Stimulated activated naive CD8-positive, alpha-beta T cell treated with anti-CD3 and anti-CD28 coated beads, Interleukin-15, amount 100 ng/mL, for 72 hours (primary cell): ENCODE data around the gene ADCY2.

Experiments
- ATAC-seq: fragments of 150-1000 bp; cut with Tn5 transposase; 2 replicates; pipeline ENCODE4 v1.10.0; 2021; ENCODE audit warnings: mild to moderate bottlenecking, moderate library complexity
- DNase-seq, 2 donors: peaks; one replicate each; pipeline ENCODE4 v3.0.0; 2021 to 2022
- H3K27ac Mint-ChIP-seq, 2 donors: one replicate each; pipeline ENCODE4 v1.8.0; 2022; ENCODE audit warnings: mild to moderate bottlenecking in 2 of 2, mixed read lengths in 2 of 2, moderate library complexity in 2 of 2
- H3K27me3 Mint-ChIP-seq: one replicate; pipeline ENCODE4 v1.8.0; 2022; ENCODE audit warnings: mixed read lengths
- H3K4me1 Mint-ChIP-seq: one replicate; pipeline ENCODE4 v1.8.0; 2022; ENCODE audit warnings: mild to moderate bottlenecking, mixed read lengths
- H3K4me3 Mint-ChIP-seq, 2 donors: one replicate each; pipeline ENCODE4 v1.8.0; 2022; ENCODE audit warnings: mild to moderate bottlenecking in 2 of 2, mixed read lengths in 2 of 2, moderate library complexity in 1 of 2
- H3K9me3 Mint-ChIP-seq, 2 donors: one replicate each; pipeline ENCODE4 v1.8.0; 2022; ENCODE audit warnings: mixed read lengths in 2 of 2

The ADCY2 gene

DNA sequence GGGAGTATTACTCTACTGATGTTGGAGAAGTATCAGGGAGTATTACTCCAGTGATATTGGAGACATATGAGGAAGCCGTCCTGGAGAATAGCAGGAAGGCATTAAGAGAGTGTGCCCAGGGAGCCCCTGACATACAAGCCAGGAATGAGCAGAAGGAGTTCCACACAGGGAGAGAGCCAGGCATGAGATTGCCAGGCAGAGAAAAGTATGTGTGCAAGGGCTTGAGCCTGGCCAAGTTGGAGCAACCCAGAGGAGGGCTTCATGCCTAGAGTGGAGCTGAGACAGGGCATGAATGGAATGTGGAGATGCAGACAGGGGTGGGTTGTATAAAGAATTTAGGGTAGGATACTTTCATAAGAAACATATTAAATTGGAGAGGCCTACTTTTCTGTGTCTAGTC is 213.8 kb downstream of the ADCY2 start:
- H3K27me3 Mint-ChIP-seq: peaks cover 8% of the 10 kb centered on the region
- H3K4me3 Mint-ChIP-seq: no peak overlapping the region
- no peaks in the 10 kb centered on the region for H3K4me1 Mint-ChIP-seq
- no peak overlapping the region for H3K27ac Mint-ChIP-seq
- ATAC-seq: no peak
- DNase-seq: no peak
- H3K9me3 Mint-ChIP-seq: peaks cover 4 to 22% of the 10 kb centered on the region in 2 donors

DNA sequence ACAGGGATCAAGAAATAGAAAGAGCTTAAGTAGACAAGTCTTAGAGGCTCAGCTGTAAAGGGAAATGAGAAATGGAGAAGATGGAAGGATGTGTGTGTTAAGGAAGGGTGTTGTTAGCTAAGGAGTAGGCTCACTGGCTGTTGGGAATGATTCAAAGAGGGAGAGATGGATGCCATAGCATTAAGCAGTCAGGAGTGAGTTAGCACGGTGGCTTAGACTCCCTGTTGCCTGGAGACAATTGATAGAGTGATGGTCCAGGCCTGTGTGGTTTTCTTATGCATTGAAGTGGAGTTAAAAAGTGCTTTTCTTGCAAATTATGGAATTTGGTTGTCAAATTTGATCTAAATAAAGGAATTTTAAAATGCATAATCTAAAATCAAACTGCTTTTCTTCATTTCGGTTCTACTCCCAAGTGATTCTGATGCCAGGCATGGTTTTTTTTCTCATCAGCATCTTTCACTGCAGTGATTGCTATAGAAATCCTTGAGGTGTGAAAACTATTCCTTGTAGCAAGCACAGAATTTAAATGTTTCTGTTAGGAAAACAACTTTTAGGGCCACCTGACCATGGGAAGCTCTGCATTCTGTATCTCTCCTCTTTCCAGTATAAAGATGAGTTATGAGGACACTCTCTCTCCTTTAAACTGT is 214.7 kb downstream of the ADCY2 start:
- DNase-seq: no peak
- H3K4me1 Mint-ChIP-seq: no peaks in the 10 kb centered on the region
- peaks cover 8% of the 10 kb centered on the region for H3K27me3 Mint-ChIP-seq
- H3K4me3 Mint-ChIP-seq: no peak overlapping the region
- no peak overlapping the region for H3K27ac Mint-ChIP-seq
- H3K9me3 Mint-ChIP-seq: peaks cover 4 to 23% of the 10 kb centered on the region in 2 donors
- ATAC-seq: no peak

DNA sequence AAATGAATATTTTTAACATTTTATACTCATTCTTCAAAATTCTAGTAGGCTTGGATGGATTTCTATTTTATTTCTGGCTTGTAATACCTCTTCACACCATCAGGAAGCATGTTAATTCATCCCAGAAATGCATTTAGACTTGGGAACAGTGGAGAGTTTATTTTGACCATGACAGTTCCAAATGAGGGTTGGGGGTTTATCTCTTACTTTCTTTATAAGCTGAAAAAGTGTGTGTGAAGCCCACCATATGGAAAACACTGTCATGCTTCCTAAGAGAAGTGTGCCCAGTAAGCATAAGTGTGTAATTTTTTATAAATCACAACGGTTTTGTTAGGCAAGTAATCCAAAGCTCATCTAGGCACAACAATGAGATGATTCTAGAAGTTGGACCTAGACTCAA is 215.6 kb downstream of the ADCY2 start:
- DNase-seq: no peak
- H3K4me1 Mint-ChIP-seq: no peaks in the 10 kb centered on the region
- H3K9me3 Mint-ChIP-seq: peaks cover 4 to 23% of the 10 kb centered on the region in 2 donors
- ATAC-seq: no peak
- H3K4me3 Mint-ChIP-seq: no peak overlapping the region
- H3K27ac Mint-ChIP-seq: no peak overlapping the region
- H3K27me3 Mint-ChIP-seq: peaks cover 8% of the 10 kb centered on the region

DNA sequence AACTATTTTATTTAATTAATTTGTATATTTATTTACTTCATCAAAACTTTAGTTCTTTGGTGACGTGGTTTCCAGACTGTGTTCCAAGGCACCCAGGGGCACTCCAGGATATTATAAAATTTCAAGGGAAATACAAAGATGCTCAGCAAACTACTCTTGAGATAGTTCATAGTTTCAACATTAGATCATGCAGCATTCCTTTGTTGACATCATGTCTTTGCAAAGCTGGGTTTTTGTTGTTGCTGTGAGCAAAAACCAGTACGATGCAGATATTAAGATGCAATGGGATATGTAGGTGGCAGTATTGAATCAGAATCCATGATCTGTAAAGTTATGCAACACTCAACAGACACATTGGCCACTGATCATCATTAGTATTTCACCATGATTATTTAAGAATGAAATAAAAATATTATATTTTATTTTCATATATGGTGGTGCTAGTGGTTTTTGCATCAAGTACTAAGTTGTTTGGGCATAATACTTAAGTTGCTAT is 219.7 kb downstream of the ADCY2 start:
- ATAC-seq (no peak), DNase-seq (no peak)
- peaks cover 0 to 14% of the 10 kb centered on the region in 2 donors for H3K9me3 Mint-ChIP-seq
- H3K27ac Mint-ChIP-seq: no peak overlapping the region
- H3K27me3 Mint-ChIP-seq: no peaks in the 10 kb centered on the region
- H3K4me3 Mint-ChIP-seq: no peak overlapping the region
- H3K4me1 Mint-ChIP-seq: no peaks in the 10 kb centered on the region

- no peak overlapping the region for H3K4me3 Mint-ChIP-seq
- peaks cover 0 to 14% of the 10 kb centered on the region in 2 donors for H3K9me3 Mint-ChIP-seq
- ATAC-seq (no peak), DNase-seq (no peak)
- H3K27ac Mint-ChIP-seq: no peak overlapping the region
- H3K27me3 Mint-ChIP-seq: no peaks in the 10 kb centered on the region
- H3K4me1 Mint-ChIP-seq: no peaks in the 10 kb centered on the region
Measured at GRCh38 chr5:7616897-7617296, 221.0 kb downstream of the ADCY2 start.

GRCh38 chr5:7622498-7622897 is 226.6 kb downstream of the ADCY2 start:
- Mint-ChIP-seq H3K27me3 (no peaks in the 10 kb centered on the region), H3K4me3 (no peak overlapping the region), H3K27ac (no peak overlapping the region), H3K4me1 (no peaks in the 10 kb centered on the region), H3K9me3 (peaks cover 0 to 9% of the 10 kb centered on the region in 2 donors)
- ATAC-seq (no peak), DNase-seq (no peak)

DNA sequence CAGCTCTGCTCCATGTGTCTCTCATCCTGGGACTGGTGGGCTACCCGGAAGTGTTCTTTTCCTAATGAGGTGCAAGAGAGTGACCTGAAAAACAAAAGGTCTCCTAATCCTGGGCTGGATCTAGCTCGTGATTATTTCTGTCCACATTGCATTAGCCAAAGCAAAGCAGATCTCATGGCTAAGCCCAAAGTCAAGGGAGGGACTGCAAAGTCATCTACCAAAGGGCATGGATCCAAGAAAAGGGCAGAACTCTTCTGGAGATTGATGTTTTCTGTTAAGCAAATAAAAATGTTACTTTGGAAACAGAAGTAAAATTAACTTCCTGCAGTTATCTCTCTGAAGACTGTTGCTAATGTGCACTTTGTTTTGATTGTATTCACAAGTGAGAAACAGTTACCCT is 229.8 kb downstream of the ADCY2 start:
- no peak for ATAC-seq
- peaks cover 0 to 11% of the 10 kb centered on the region in 2 donors for H3K9me3 Mint-ChIP-seq
- no peaks in the 10 kb centered on the region for H3K4me1 Mint-ChIP-seq
- H3K27ac Mint-ChIP-seq: no peak overlapping the region
- no peak for DNase-seq
- no peak overlapping the region for H3K4me3 Mint-ChIP-seq
- H3K27me3 Mint-ChIP-seq: no peaks in the 10 kb centered on the region

DNA sequence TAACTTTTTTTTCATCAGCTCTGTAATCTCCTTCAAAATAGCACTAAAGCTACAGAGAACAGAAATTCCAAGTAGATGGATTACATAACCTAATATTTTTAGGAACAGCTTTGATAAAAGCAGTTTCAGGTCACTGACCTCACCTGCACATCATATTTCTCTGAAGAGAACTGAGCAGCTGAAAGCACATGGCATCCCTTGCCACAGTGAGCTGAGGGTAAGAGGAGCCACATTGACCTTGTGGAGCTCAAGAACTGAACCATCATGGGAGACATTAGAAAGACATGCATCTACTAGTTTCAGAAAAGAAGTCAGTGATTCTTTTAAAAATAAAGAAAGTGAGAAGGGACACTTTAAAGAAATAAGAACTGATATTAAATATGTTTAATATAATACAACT is 232.3 kb downstream of the ADCY2 start:
- Mint-ChIP-seq H3K4me1 (no peaks in the 10 kb centered on the region), H3K4me3 (no peak overlapping the region), H3K27ac (no peak overlapping the region), H3K9me3 (peaks cover 0 to 17% of the 10 kb centered on the region in 2 donors), H3K27me3 (no peaks in the 10 kb centered on the region)
- no peak for ATAC-seq
- no peak for DNase-seq

- ATAC-seq: no peak
- H3K4me1 Mint-ChIP-seq: no peaks in the 10 kb centered on the region
Measured at GRCh38 chr5:7628820-7629219, 232.9 kb downstream of the ADCY2 start.

GRCh38 chr5:7629561-7629960 is 233.6 kb downstream of the ADCY2 start:
- peaks cover 0 to 17% of the 10 kb centered on the region in 2 donors for H3K9me3 Mint-ChIP-seq
- H3K27me3 Mint-ChIP-seq: no peaks in the 10 kb centered on the region
- H3K4me1 Mint-ChIP-seq: no peaks in the 10 kb centered on the region
- no peak overlapping the region for H3K4me3 Mint-ChIP-seq
- ATAC-seq (no peak), DNase-seq (no peak)
- H3K27ac Mint-ChIP-seq: no peak overlapping the region

More at GRCh38 chr5:7628820-7629219, 232.9 kb downstream of the ADCY2 start:
- no peak for DNase-seq
- Mint-ChIP-seq H3K4me3 (no peak overlapping the region), H3K27ac (no peak overlapping the region), H3K27me3 (no peaks in the 10 kb centered on the region), H3K9me3 (peaks cover 0 to 17% of the 10 kb centered on the region in 2 donors)

DNA sequence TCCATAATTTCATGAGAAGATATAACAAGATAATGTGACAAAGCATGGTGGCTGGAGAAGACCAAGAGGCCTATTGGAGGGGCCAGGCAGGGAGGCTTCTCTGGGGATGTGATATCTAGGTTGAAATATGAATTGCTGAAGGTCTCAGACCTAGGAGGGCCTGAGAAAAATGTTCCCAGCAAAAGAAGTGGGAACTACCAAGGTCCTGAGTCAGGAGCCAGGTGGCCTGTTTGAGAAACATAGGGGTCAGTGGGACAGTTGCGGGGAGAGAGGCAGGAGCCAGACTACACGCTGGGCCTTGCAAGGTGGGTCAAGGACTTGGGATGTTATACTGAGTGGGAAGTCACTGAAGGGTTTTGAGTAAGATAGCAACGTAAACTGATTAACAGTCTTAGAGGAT is 238.9 kb downstream of the ADCY2 start:
- no peaks in the 10 kb centered on the region for H3K27me3 Mint-ChIP-seq
- H3K4me3 Mint-ChIP-seq: no peak overlapping the region
- ATAC-seq (no peak), DNase-seq (no peak)
- H3K27ac Mint-ChIP-seq: no peak overlapping the region
- no peaks in the 10 kb centered on the region for H3K4me1 Mint-ChIP-seq
- peaks cover 4 to 25% of the 10 kb centered on the region in 2 donors for H3K9me3 Mint-ChIP-seq

DNA sequence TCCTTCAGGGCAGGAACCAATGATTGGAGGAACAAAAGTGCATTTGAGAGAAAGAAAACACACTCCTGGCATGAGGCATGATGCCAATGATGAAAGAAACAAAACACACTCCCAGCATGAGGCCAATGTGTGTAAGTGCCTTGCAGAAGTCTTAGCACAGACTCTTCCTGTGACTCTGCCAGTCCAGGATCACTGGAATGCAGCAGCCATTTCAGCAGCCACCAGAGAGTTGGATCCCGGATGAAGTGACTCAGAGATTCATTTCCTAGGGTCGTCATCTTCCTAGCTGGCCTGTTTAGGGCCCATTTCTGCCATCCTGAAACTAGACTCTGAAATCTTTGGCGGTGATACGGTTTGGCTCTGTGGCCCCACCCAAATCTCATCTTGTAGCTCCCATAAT is 242.5 kb downstream of the ADCY2 start:
- ATAC-seq: no peak
- H3K4me1 Mint-ChIP-seq: no peaks in the 10 kb centered on the region
- no peak overlapping the region for H3K27ac Mint-ChIP-seq
- no peak overlapping the region for H3K4me3 Mint-ChIP-seq
- no peak for DNase-seq
- H3K9me3 Mint-ChIP-seq: peaks cover 4 to 17% of the 10 kb centered on the region in 2 donors
- H3K27me3 Mint-ChIP-seq: no peaks in the 10 kb centered on the region

DNA sequence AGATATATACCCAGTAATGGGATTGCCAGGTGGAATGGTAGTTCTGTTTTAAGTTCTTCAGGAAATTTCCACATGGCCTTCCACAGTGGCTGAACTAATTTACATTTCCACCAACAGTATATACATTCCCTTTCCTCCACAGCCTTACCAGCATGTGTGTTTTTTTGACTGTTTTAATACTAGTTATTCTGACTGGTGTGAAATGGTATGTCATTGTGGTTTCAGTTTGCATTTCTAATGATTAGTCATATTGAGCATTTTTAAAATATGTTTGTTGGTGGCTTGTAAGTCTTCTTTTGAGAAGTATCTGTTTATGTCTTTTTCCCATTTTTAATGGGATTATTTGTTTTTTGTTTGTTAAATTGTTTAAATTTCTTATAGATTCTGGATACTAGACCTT is 246.1 kb downstream of the ADCY2 start:
- ATAC-seq: no peak

GRCh38 chr5:7644723-7645122 is 248.8 kb downstream of the ADCY2 start:
- Mint-ChIP-seq H3K4me3 (no peak overlapping the region), H3K27me3 (peaks cover 6% of the 10 kb centered on the region), H3K27ac (no peak overlapping the region), H3K9me3 (peaks cover 6 to 14% of the 10 kb centered on the region in 2 donors), H3K4me1 (no peaks in the 10 kb centered on the region)
- DNase-seq (no peak), ATAC-seq (no peak)

More for the DNA sequence above, 246.1 kb downstream of the ADCY2 start:
- Mint-ChIP-seq H3K4me3 (no peak overlapping the region), H3K9me3 (peaks cover 6 to 20% of the 10 kb centered on the region in 2 donors), H3K4me1 (no peaks in the 10 kb centered on the region), H3K27me3 (no peaks in the 10 kb centered on the region), H3K27ac (no peak overlapping the region)
- DNase-seq: no peak

DNA sequence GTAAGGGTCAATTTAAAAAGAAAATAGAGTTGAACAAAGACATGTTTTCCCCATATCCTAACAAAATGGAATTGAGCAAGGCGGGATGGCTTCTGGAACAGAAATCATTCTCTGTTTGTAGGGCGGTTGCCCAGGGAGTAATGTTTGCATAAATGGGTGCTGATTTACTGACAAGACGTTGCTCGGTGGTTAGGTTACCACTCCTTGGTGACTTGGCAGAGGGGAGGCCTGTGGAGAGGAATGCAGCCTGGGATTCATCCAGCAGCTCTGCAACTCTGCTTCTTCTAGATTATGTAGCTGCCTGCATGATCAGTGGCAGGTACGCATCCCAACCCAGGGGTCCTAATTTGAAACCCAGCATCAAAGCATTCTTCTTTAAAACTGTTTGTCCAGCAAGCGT is 254.8 kb downstream of the ADCY2 start:
- H3K9me3 Mint-ChIP-seq: peaks cover 0 to 7% of the 10 kb centered on the region in 2 donors
- ATAC-seq: no peak
- no peaks in the 10 kb centered on the region for H3K4me1 Mint-ChIP-seq
- DNase-seq: no peak
- H3K27me3 Mint-ChIP-seq: peaks cover 14% of the 10 kb centered on the region
- no peak overlapping the region for H3K4me3 Mint-ChIP-seq
- no peak overlapping the region for H3K27ac Mint-ChIP-seq

GRCh38 chr5:7653046-7653445 is 257.1 kb downstream of the ADCY2 start:
- H3K4me1 Mint-ChIP-seq: no peaks in the 10 kb centered on the region
- ATAC-seq: no peak
- DNase-seq: no peak
- no peak overlapping the region for H3K27ac Mint-ChIP-seq
- H3K9me3 Mint-ChIP-seq: peaks cover 0 to 7% of the 10 kb centered on the region in 2 donors
- H3K27me3 Mint-ChIP-seq: peaks cover 14% of the 10 kb centered on the region
- H3K4me3 Mint-ChIP-seq: no peak overlapping the region

GRCh38 chr5:7657153-7657552 is 261.2 kb downstream of the ADCY2 start:
- DNase-seq (no peak), ATAC-seq (no peak)
- H3K9me3 Mint-ChIP-seq: peaks cover 0 to 7% of the 10 kb centered on the region in 2 donors
- peaks cover 6% of the 10 kb centered on the region for H3K27me3 Mint-ChIP-seq
- no peak overlapping the region for H3K27ac Mint-ChIP-seq
- no peaks in the 10 kb centered on the region for H3K4me1 Mint-ChIP-seq
- no peak overlapping the region for H3K4me3 Mint-ChIP-seq
